MM.1S (cell line): ENCODE results near the gene CTNNA3.

Experiments
- CTCF ChIP-seq: fragments of 300-600 bp; sonication (generic); IDR thresholded peaks from 2 replicates; pipeline ENCODE4 v1.5.1; 2016; ENCODE audit warnings: antibody characterized with exemption, low read length, mixed read lengths
- EZH2 ChIP-seq: fragments of 300-600 bp; sonication (generic); optimal IDR thresholded peaks from 2 replicates; pipeline ENCODE3; 2017; ENCODE audit warnings: low read depth, mild to moderate bottlenecking, antibody characterized with exemption, low read length, mixed read lengths

DNA sequence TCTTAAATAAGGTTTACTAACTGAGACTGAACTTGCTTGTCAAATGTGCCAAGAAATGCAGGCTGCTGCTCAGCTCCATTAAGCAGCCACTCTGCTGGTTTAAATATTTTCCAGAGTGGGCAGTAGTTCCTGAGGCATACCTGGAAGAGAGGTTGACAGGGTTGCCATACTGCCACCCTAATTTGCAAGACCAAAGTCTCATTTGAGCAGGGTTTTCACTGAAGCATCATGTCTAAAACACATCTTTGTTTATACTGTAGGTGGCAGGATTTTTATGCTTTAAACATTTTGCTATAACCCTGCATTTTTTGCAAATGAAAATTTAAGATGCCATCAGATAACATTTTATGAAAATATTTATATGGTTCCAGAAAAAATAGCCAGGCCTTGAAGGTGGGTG lies 1388.2 kb downstream of the CTNNA3 start:
- TF ChIP-seq EZH2 = no peak
- TF ChIP-seq CTCF = no peak
